Brain microvascular endothelial cell (primary cell): ENCODE data around the gene COBLL1.
"Not testable (repeated sequence)": the region's sequence is repeated elsewhere in the genome, so short reads cannot be mapped to it uniquely, and the experiment has no call there.

Source experiments
- DNase-seq: peaks from one replicate; pipeline ENCODE4 v3.0.0-alpha.2; 2020
- H3K27ac ChIP-seq: fragments of 250-450 bp; sonication (Bioruptor Pico); 2 replicates; pipeline ENCODE4 v1.5.1; 2020; ENCODE audit warnings: mild to moderate bottlenecking, moderate library complexity
- H3K27me3 ChIP-seq: fragments of 250-450 bp; sonication (Bioruptor Pico); replicated peaks from 2 replicates; pipeline ENCODE4 v1.5.1; 2020; ENCODE audit warnings: mild to moderate bottlenecking
- H3K36me3 ChIP-seq: fragments of 250-450 bp; sonication (Bioruptor Pico); replicated peaks from 2 replicates; pipeline ENCODE4 v1.5.1; 2020; ENCODE audit warnings: mild to moderate bottlenecking
- H3K4me3 ChIP-seq: 2 replicates; pipeline ENCODE4 v1.5.1; 2011; ENCODE audit warnings: low read depth, mild to moderate bottlenecking, control low read depth, low read length, moderate library complexity
- CTCF ChIP-seq: IDR thresholded peaks from 2 replicates; pipeline ENCODE4 v1.5.1; 2011; ENCODE audit warnings: low read depth, mild to moderate bottlenecking, moderate library complexity, low read length, control low read depth, inconsistent platforms; ENCODE audit errors: missing control alignments
- in situ Hi-C: cut with HindIII; loops from 2 replicates; pipeline ENCODE4 v1.10.0; 2017; ENCODE audit warnings: low sequenced_read_pairs, low pct_ligation_motif_present

Gene COBLL1

GRCh38 chr2:164711766-164712138 lies 129.9 kb downstream of the COBLL1 start:
- TF ChIP-seq CTCF, result no peak
- no peak overlapping the region for H3K4me3 ChIP-seq
- in situ Hi-C loops, result no loop called here
- no peak for DNase-seq
- H3K27ac ChIP-seq, result no peak overlapping the region
- no peaks in the 10 kb centered on the region for H3K27me3 ChIP-seq
- no peaks in the 10 kb centered on the region for H3K36me3 ChIP-seq

GRCh38 chr2:164710837-164711765 lies 130.5 kb downstream of the COBLL1 start:
- no peaks in the 10 kb centered on the region for H3K36me3 ChIP-seq
- in situ Hi-C loops, result no loop called here
- H3K4me3 ChIP-seq, result no peak overlapping the region
- H3K27ac ChIP-seq, result no peak overlapping the region
- TF ChIP-seq CTCF, result no peak
- no peaks in the 10 kb centered on the region for H3K27me3 ChIP-seq
- no peak for DNase-seq

- peak; percentile 57 for DNase-seq
- H3K36me3 ChIP-seq, H3K27ac ChIP-seq, H3K4me3 ChIP-seq, H3K27me3 ChIP-seq, in situ Hi-C loops: not testable (repeated sequence)
Measured at GRCh38 chr2:164710252-164710836, 131.3 kb downstream of the COBLL1 start.

GRCh38 chr2:164706522-164706921 lies 135.1 kb downstream of the COBLL1 start:
- no peak overlapping the region for H3K27ac ChIP-seq
- in situ Hi-C loops, result no loop called here

GRCh38 chr2:164705412-164706167 lies 136.0 kb downstream of the COBLL1 start:
- no peak for DNase-seq
- Histone ChIP-seq H3K4me3 (no peak overlapping the region), H3K36me3 (no peaks in the 10 kb centered on the region), H3K27ac (no peak overlapping the region), H3K27me3 (no peaks in the 10 kb centered on the region)
- in situ Hi-C loops, result no loop called here
- TF ChIP-seq CTCF, result no peak

More at GRCh38 chr2:164706522-164706921, 135.1 kb downstream of the COBLL1 start:
- no peaks in the 10 kb centered on the region for H3K27me3 ChIP-seq
- H3K36me3 ChIP-seq, result no peaks in the 10 kb centered on the region
- DNase-seq, result peak; percentile 45
- no peak overlapping the region for H3K4me3 ChIP-seq
- TF ChIP-seq CTCF, result no peak
